GM20000 (cell line): ENCODE measurements around the gene TPD52L2.

Experiments
- DNase-seq: peaks from one replicate; pipeline ENCODE4 v3.0.0; 2012; ENCODE audit warnings: low spot score
- TF ChIP-seq, protein P1 (sequence below): IDR thresholded peaks from 2 replicates; pipeline ENCODE4 v1.5.1; 2012; ENCODE audit warnings: mild to moderate bottlenecking, control low read depth; ENCODE audit errors: extremely low read depth, missing control alignments

TPD52L2 gene

DNA sequence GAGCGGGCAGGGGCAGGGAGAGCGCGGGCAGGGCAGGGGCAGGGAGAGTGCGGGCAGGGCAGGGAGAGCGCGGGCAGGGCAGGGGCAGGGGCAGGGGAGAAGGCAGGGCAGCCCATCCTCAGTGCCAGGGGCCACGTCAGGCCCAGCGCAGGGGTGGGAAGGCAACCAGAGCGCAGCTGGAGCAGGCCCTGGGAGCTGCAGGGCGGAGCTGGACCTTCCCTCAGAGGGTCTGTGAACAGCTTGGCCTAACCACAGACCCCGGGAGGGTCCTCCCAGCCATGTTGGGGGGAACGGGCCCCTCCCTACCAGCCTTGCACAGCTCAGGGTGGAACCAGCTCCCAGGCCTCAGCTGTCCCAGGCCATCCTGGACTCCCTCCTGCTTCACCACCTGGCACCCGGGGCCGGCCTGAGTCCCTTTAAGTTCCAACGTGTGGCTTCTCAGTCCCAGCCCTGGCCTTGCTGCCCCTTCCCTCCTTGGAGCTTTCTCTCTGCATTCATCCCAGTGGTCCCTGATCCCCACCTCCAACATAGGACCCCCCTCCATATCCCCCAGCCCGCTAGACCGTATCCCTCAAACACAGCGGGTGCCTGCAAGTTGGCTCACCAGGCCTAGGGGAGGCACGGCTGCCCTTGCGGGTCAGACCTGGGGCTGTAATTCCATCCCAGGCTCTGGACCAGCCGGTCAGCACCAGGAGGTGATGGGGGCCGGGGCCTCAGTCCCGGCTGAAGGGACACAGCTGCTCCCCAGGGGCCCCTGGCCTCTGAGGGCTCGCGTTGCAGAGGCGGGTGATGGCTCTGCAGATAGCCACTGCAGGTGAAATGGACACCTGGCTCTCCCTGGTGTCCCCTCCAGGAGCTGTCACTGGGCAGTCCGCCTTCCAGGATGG lies 28.4 kb upstream of the TPD52L2 start:
- TF ChIP-seq, protein P1, sequence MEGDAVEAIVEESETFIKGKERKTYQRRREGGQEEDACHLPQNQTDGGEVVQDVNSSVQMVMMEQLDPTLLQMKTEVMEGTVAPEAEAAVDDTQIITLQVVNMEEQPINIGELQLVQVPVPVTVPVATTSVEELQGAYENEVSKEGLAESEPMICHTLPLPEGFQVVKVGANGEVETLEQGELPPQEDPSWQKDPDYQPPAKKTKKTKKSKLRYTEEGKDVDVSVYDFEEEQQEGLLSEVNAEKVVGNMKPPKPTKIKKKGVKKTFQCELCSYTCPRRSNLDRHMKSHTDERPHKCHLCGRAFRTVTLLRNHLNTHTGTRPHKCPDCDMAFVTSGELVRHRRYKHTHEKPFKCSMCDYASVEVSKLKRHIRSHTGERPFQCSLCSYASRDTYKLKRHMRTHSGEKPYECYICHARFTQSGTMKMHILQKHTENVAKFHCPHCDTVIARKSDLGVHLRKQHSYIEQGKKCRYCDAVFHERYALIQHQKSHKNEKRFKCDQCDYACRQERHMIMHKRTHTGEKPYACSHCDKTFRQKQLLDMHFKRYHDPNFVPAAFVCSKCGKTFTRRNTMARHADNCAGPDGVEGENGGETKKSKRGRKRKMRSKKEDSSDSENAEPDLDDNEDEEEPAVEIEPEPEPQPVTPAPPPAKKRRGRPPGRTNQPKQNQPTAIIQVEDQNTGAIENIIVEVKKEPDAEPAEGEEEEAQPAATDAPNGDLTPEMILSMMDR = no peak
- no peak for DNase-seq

DNA sequence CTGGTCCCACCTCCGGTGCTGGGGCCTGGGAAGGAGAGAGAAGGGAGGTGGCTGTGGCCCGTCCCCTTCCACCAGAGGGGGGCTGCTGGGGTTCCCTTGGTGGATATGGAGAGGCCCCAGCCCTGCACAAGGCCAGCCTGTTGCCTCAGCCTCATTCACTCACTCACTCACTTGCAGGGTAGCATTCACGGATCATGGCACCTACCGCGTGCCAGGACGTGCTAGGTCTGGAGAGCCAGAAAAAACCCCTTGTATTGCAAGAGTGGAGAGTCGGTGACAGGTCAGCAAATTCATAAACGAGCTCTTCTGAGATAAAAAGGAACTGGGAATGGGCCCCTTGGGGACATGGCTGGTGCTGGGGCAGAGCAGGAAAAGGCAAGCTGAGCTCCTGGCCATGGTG lies 27.6 kb upstream of the TPD52L2 start:
- TF ChIP-seq, protein P1 = no peak
- no peak for DNase-seq

DNA sequence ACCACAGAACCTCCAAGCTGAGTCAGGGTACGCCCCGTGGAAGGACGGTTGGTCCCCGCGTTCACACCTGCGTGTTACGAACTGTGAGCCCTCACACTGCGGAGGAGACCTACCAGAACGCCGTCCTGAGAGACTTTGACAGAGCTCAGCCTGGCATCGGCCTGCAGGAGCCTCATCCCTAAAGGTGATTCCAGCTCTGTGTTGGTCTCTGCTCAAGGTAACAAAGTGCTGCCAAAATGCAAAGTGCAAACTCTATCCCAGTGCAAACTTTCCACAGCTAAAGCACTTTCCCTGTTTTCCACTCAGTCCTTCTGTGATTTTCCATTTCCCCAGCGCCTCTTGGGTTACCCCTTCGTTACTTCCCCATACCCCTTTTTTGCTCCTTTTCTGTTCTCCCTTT lies 25.4 kb upstream of the TPD52L2 start:
- no peak for DNase-seq
- TF ChIP-seq, protein P1 = no peak

DNA sequence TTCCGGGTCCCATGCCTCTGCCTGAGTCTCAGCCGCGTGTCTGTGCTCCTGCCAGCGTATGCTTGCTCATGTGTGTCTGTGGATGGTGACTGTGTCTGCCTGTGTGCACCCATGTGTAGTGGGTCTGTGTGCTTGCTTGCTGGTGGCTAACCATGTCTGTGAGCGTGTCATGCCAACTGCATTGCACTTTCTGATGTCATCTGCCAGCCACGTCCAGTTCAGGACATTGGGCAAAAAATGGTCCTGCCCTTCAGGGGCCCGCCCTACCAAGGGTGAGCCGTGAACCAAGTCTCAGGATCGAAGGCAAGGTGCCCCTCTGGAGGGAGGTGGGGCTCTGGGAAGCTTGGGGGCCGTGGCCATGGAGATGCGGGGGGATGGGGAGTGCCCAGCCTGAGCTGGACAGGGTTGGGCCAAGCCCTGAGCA lies 24.7 kb upstream of the TPD52L2 start:
- DNase-seq = no peak
- TF ChIP-seq, protein P1 = no peak

DNA sequence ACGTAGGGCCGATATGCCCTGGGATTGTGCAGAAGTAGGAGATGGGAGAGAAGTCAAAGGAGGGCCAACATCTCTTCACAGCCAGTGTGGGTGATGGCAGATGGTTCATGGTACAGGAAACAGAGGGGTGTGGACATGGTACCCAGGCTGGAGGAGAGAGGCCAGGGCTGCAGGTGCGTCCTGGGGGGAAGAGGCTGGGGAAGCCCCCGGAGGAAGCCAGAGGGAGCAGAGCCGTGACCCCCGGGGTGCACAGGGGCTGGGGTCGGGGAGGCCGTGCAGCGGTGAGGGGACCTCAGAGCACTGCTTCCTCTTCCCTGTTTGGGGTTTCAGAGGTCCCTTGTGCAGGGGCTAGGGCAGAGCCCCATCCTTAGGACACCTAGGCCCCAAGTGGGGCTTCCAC lies 22.8 kb upstream of the TPD52L2 start:
- no peak for DNase-seq
- TF ChIP-seq, protein P1 = no peak

DNA sequence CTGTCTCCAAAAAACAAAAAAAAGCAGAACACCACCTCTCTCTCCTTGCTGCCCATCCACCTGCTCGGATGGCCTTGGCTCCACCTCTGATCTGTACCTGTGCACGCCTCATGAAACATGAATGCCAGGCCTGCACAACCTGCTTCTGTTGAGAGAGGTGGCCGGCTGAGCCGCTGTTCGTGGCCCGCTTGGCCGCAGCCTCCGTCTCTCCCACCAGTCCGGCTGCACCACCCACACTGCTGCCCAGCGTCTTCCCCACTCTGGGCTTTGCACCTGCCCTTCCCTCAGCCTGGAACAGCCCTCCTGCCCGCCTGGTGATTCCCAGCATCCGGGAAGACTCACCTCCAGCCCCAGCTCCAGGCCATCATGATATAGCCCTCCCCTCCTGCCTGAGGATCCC lies 21.8 kb upstream of the TPD52L2 start:
- no peak for DNase-seq
- TF ChIP-seq, protein P1 = no peak

DNA sequence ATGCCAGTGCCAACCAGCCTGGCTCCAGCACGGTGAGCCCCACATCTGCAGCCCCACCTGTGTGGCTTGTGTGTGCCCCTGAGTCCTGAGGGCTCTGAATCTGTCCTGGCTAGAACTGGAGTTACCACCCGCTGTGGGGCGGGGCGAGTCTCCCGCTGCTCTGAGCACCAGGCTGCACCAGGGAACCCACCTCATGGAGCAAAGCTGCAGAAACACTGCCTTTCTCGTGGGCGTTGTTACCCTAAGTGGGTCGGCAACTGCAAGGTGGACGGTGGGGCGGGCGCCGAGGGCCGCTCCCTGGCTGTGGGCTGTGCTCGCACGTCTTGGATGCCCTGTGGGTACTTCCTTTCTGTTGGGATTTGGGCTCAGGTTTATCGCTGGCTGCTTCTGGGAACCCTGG lies 21.3 kb upstream of the TPD52L2 start:
- DNase-seq = no peak

More for the DNA sequence above, 21.3 kb upstream of the TPD52L2 start:
- TF ChIP-seq, protein P1 = no peak
